Esophagus muscularis mucosa (tissue), 4 donors: ENCODE measurements around the gene APLP2. TPM values are rescaled to one million over a fixed set of nuclear protein-coding genes. Genes with fewer than 3 reads are reported as not detected.
"Not testable (repeated sequence)": the region's sequence is repeated elsewhere in the genome, so short reads cannot be mapped to it uniquely, and the experiment has no call there.

Experiments
- DNase-seq: peaks from one replicate; pipeline ENCODE4 v3.0.0-alpha.2; 2017; ENCODE audit errors: extremely low spot score
- H3K27ac ChIP-seq, 4 donors: fragments of 200-600 bp; sonication (generic); replicated peaks in 1 of 4; 1 replicate in 3 of 4; 2 replicates in 1 of 4; pipeline ENCODE4 v1.5.1; 2016 to 2019; ENCODE audit warnings: mild to moderate bottlenecking in 1 of 4
- H3K27me3 ChIP-seq, 4 donors: fragments of 200-600 bp; sonication (generic); one replicate each; pipeline versions ENCODE4 v1.5.1 to v1.6.0; 2016 to 2019
- H3K36me3 ChIP-seq, 4 donors: fragments of 200-600 bp; sonication (generic); one replicate each; pipeline ENCODE4 v1.5.1; 2016 to 2019
- H3K4me1 ChIP-seq, 4 donors: fragments of 200-600 bp; sonication (generic); one replicate each; pipeline ENCODE4 v1.5.1; 2016 to 2019
- H3K4me3 ChIP-seq, 4 donors: fragments of 200-600 bp; sonication (generic); 1 replicate in 2 of 4; 2 replicates in 2 of 4; pipeline ENCODE4 v1.5.1; 2016 to 2019; ENCODE audit warnings: mild to moderate bottlenecking in 4 of 4, moderate library complexity in 1 of 4
- H3K9me3 ChIP-seq, 4 donors: fragments of 200-600 bp; sonication (generic); 1 replicate in 3 of 4; 2 replicates in 1 of 4; pipeline ENCODE4 v1.5.1; 2016 to 2019
- CTCF ChIP-seq, 3 experiments: fragments of 200-600 bp in 2 of 3; fragments of 450-650 bp in 1 of 3; sonication (generic) in 2 of 3; IDR thresholded peaks; one replicate each; pipeline ENCODE4 v1.5.1; 2017 to 2019; ENCODE audit warnings: antibody characterized with exemption in 3 of 3, mild to moderate bottlenecking in 2 of 3, moderate library complexity in 1 of 3
- EP300 ChIP-seq: sonication (generic); formaldehyde crosslinking; IDR thresholded peaks from one replicate; pipeline ENCODE4 v1.6.1; 2017; ENCODE audit warnings: antibody characterized with exemption
- POLR2A ChIP-seq: fragments of 450-650 bp; IDR thresholded peaks from one replicate; pipeline ENCODE4 v1.6.1; 2017; ENCODE audit warnings: antibody characterized with exemption, moderate library complexity, mild to moderate bottlenecking, low read depth
- POLR2AphosphoS5 ChIP-seq, 2 donors: sonication (generic); formaldehyde crosslinking; IDR thresholded peaks; one replicate each; pipeline ENCODE4 v1.6.1; 2017; ENCODE audit warnings: antibody characterized with exemption in 2 of 2
- WGBS: methylation state at CpG from one replicate; pipeline ENCODE4 v1.1.5; 2018; 5-methylcytosine and 5-hydroxymethylcytosine counted together
- intact Hi-C: fragments of 100-400 bp; cut with DNase I; formaldehyde crosslinking; loops from one replicate; pipeline ENCODE4 v1.15.1; 2023
- total RNA-seq, 4 donors: library from RNA; depleted of rRNA; stranded (reverse); fragments of >200 nt; gene quantifications; one replicate each; pipeline versions ENCODE4 v1.1.0 to v1.2.1, GENCODE V29; 2016

The APLP2 gene
- total RNA-seq, 4 donors from 2014 or later: 311 to 479 (median 410) TPM

GRCh38 chr11:130088919-130089673 lies 19.4 kb downstream of the APLP2 start:
- 59% methylated on average over 9 of the region's 9 CpGs for WGBS
- Histone ChIP-seq H3K4me1 (peaks cover 33 to 52% (median 37%) of the 10 kb centered on the region in 4 donors), H3K9me3 (no peaks in the 10 kb centered on the region), H3K4me3 (no peak overlapping the region), H3K36me3 (no peaks in the 10 kb centered on the region), H3K27ac (no peak overlapping the region), H3K27me3 (no peaks in the 10 kb centered on the region)
- intact Hi-C loops: no loop called here
- no peak for TF ChIP-seq CTCF (IDR thresholded peaks at IDR 0.05)
- no peak for TF ChIP-seq EP300
- DNase-seq: no peak

GRCh38 chr11:130089674-130090073 lies 20.0 kb downstream of the APLP2 start:
- 87% methylated on average over 5 of the region's 5 CpGs for WGBS
- Histone ChIP-seq H3K9me3 (no peaks in the 10 kb centered on the region), H3K4me3 (no peak overlapping the region), H3K27me3 (no peaks in the 10 kb centered on the region), H3K27ac (no peak overlapping the region), H3K36me3 (no peaks in the 10 kb centered on the region), H3K4me1 (peaks cover 33 to 52% (median 37%) of the 10 kb centered on the region in 4 donors)
- no peak for DNase-seq
- no peak for TF ChIP-seq EP300
- no peak for TF ChIP-seq POLR2A
- no peak for TF ChIP-seq POLR2AphosphoS5 (IDR thresholded peaks at IDR 0.05)
- TF ChIP-seq CTCF (IDR thresholded peaks at IDR 0.05): no peak
- intact Hi-C loops: no loop called here

- 88% methylated on average over 13 of the region's 16 CpGs for WGBS
- H3K9me3 ChIP-seq, intact Hi-C loops, DNase-seq, H3K27me3 ChIP-seq, H3K27ac ChIP-seq, H3K36me3 ChIP-seq, H3K4me3 ChIP-seq: not testable (repeated sequence)
- peaks cover 33 to 56% (median 44%) of the 10 kb centered on the region in 4 donors for H3K4me1 ChIP-seq
Observed at GRCh38 chr11:130090517-130090916, 20.8 kb downstream of the APLP2 start.

GRCh38 chr11:130091169-130091568 lies 21.5 kb downstream of the APLP2 start:
- H3K9me3 ChIP-seq, intact Hi-C loops, H3K36me3 ChIP-seq, DNase-seq, H3K27ac ChIP-seq, H3K27me3 ChIP-seq, H3K4me3 ChIP-seq: not testable (repeated sequence)
- no CpG with 5 or more reads among the region's 36 CpGs for WGBS
- peaks cover 33 to 54% (median 47%) of the 10 kb centered on the region in 4 donors for H3K4me1 ChIP-seq

- H3K4me1 ChIP-seq: peaks cover 25 to 51% (median 45%) of the 10 kb centered on the region in 4 donors
- no peaks in the 10 kb centered on the region for H3K27me3 ChIP-seq
- no peak overlapping the region for H3K4me3 ChIP-seq
- intact Hi-C loops: no loop called here
- WGBS: 74% methylated on average over 4 of the region's 4 CpGs
- H3K27ac ChIP-seq: no peak overlapping the region
- TF ChIP-seq POLR2A: no peak
- H3K36me3 ChIP-seq: no peaks in the 10 kb centered on the region
- no peaks in the 10 kb centered on the region for H3K9me3 ChIP-seq
- DNase-seq: no peak
Observed at GRCh38 chr11:130092661-130093060, 23.0 kb downstream of the APLP2 start.

- H3K4me1 ChIP-seq: peaks cover 16 to 49% (median 38%) of the 10 kb centered on the region in 4 donors
- H3K4me3 ChIP-seq: no peak overlapping the region
- no peaks in the 10 kb centered on the region for H3K36me3 ChIP-seq
- WGBS: 80% methylated on average over 4 of the region's 4 CpGs
- intact Hi-C loops: no loop called here
- no peaks in the 10 kb centered on the region for H3K27me3 ChIP-seq
- no peaks in the 10 kb centered on the region for H3K9me3 ChIP-seq
- no peak for DNase-seq
- H3K27ac ChIP-seq: no peak overlapping the region
- no peak for TF ChIP-seq CTCF (IDR thresholded peaks at IDR 0.05)
- no peak for TF ChIP-seq POLR2AphosphoS5 (IDR thresholded peaks at IDR 0.05)
- no peak for TF ChIP-seq POLR2A
- TF ChIP-seq EP300: no peak
Observed at GRCh38 chr11:130094614-130095013, 24.9 kb downstream of the APLP2 start.
